IMR-90 (cell line): Measurements from ENCODE around the gene HARS1. TPM values are rescaled to one million over a fixed set of nuclear protein-coding genes. Genes with fewer than 3 reads are reported as not detected.
A peak's percentile ranks its signal among the peaks of the same experiment; 100 is the strongest.

Experiments used
- ATAC-seq: fragments of 200-7000 bp; cut with Tn5 transposase; 2 replicates; pipeline ENCODE4 v1.9.1; 2020; ENCODE audit warnings: low read depth, mild to moderate bottlenecking, moderate library complexity
- BruUV-seq: library from RNA; stranded (reverse); fragments of 400-500 nt; replicated peaks from 2 replicates; lab custom pipeline; 2021; lab: Mats Ljungman, UMichigan
- CTCF ChIA-PET: fragments of 300-600 bp; formaldehyde crosslinking; extraction: SDS; loops from one replicate; lab custom pipeline; 2021; ENCODE audit warnings: antibody characterized with exemption; lab: Yijun Ruan, JAX
- POLR2A ChIA-PET: fragments of 300-600 bp; sonication (Branson Sonifier 250); formaldehyde crosslinking; loops from one replicate; lab custom pipeline; 2022; ENCODE audit warnings: antibody characterized with exemption; ENCODE audit not compliant: unreplicated experiment; lab: Charles Lee
- DNase-seq: peaks from one replicate; pipeline ENCODE4 v3.0.0; 2013
- H2AFZ ChIP-seq: replicated peaks from 2 replicates; pipeline ENCODE3; 2013; ENCODE audit warnings: low read length, mild to moderate bottlenecking; ENCODE audit not compliant: poor library complexity
- H2AK5ac ChIP-seq: 2 replicates; pipeline ENCODE4 v1.6.1; 2013; ENCODE audit warnings: low read depth, low read length, inconsistent platforms
- H2AK9ac ChIP-seq: replicated peaks from 2 replicates; pipeline ENCODE3; 2013; ENCODE audit warnings: mild to moderate bottlenecking, low read depth, low read length, moderate library complexity; ENCODE audit not compliant: poor library complexity
- H2BK120ac ChIP-seq: 2 replicates; pipeline ENCODE4 v1.6.1; 2013; ENCODE audit warnings: low read depth, low read length, inconsistent platforms
- H2BK15ac ChIP-seq: 3 replicates; pipeline ENCODE4 v1.6.1; 2013; ENCODE audit warnings: low read depth, low read length, inconsistent platforms
- H2BK20ac ChIP-seq: 2 replicates; pipeline ENCODE4 v1.6.1; 2013; ENCODE audit warnings: low read depth, mild to moderate bottlenecking, inconsistent platforms, low read length, moderate library complexity
- H2BK5ac ChIP-seq: 2 replicates; pipeline ENCODE4 v1.6.1; 2013; ENCODE audit warnings: mild to moderate bottlenecking, low read depth, low read length, inconsistent platforms; ENCODE audit not compliant: poor library complexity, severe bottlenecking
- H3K14ac ChIP-seq: replicated peaks from 2 replicates; pipeline ENCODE4 v1.6.1; 2013; ENCODE audit warnings: low read depth, low read length, inconsistent platforms
- H3K18ac ChIP-seq: 2 replicates; pipeline ENCODE4 v1.6.1; 2013; ENCODE audit warnings: low read depth, low read length, control low read depth
- H3K23ac ChIP-seq: 2 replicates; pipeline ENCODE4 v1.6.1; 2013; ENCODE audit warnings: low read depth, low read length, inconsistent platforms
- H3K27ac ChIP-seq: 2 replicates; pipeline ENCODE4 v1.5.1; 2013; ENCODE audit warnings: mild to moderate bottlenecking, control low read depth, low read length; ENCODE audit not compliant: insufficient read depth
- H3K27me3 ChIP-seq: 2 replicates; pipeline ENCODE4 v1.6.1; 2013; ENCODE audit warnings: low read length; ENCODE audit not compliant: control insufficient read depth, insufficient read depth
- H3K36me3 ChIP-seq: 2 replicates; pipeline ENCODE4 v1.6.1; 2013; ENCODE audit warnings: low read length, mixed read lengths; ENCODE audit not compliant: control insufficient read depth, insufficient read depth
- H3K4ac ChIP-seq: 2 replicates; pipeline ENCODE4 v1.6.1; 2013; ENCODE audit warnings: low read depth, low read length, inconsistent platforms
- H3K4me1 ChIP-seq: 2 replicates; pipeline ENCODE4 v1.6.1; 2013; ENCODE audit warnings: low read length, mixed read lengths; ENCODE audit not compliant: control insufficient read depth, insufficient read depth
- H3K4me2 ChIP-seq: 2 replicates; pipeline ENCODE4 v1.6.1; 2013; ENCODE audit warnings: low read depth, mild to moderate bottlenecking, control low read depth, low read length, moderate library complexity
- H3K4me3 ChIP-seq: 2 replicates; pipeline ENCODE4 v1.5.1; 2013; ENCODE audit warnings: low read depth, mild to moderate bottlenecking, control low read depth, low read length, moderate library complexity; ENCODE audit not compliant: insufficient read depth
- H3K56ac ChIP-seq: 2 replicates; pipeline ENCODE4 v1.6.1; 2013; ENCODE audit warnings: low read length, inconsistent platforms; ENCODE audit not compliant: insufficient read depth; ENCODE audit errors: extremely low read depth
- H3K79me1 ChIP-seq, 2 experiments: 2 replicates each; pipeline ENCODE4 v1.6.1; 2013; ENCODE audit warnings: low read length in 2 of 2, inconsistent platforms in 1 of 2, low read depth in 1 of 2
- H3K9ac ChIP-seq: 2 replicates; pipeline ENCODE4 v1.6.1; 2013; ENCODE audit warnings: low read depth, low read length, control low read depth
- H3K9me1 ChIP-seq: 2 replicates; pipeline ENCODE4 v1.6.1; 2013; ENCODE audit warnings: low read length, inconsistent platforms; ENCODE audit not compliant: insufficient read depth
- H3K9me3 ChIP-seq: 2 replicates; pipeline ENCODE4 v1.6.1; 2013; ENCODE audit warnings: low read length; ENCODE audit not compliant: control insufficient read depth, insufficient read depth
- H4K20me1 ChIP-seq: 2 replicates; pipeline ENCODE4 v1.6.1; 2013; ENCODE audit warnings: low read length, inconsistent platforms; ENCODE audit not compliant: insufficient read depth
- H4K5ac ChIP-seq: 2 replicates; pipeline ENCODE4 v1.6.1; 2013; ENCODE audit warnings: mild to moderate bottlenecking, low read depth, low read length, control low read depth
- H4K8ac ChIP-seq, 2 experiments: 2 replicates each; pipeline ENCODE4 v1.6.1; 2013; ENCODE audit warnings: low read depth in 2 of 2, low read length in 2 of 2, control low read depth in 1 of 2, inconsistent platforms in 1 of 2
- H4K91ac ChIP-seq: 2 replicates; pipeline ENCODE4 v1.6.1; 2013; ENCODE audit warnings: low read depth, low read length, inconsistent platforms; ENCODE audit not compliant: insufficient read depth
- BHLHE40 ChIP-seq: fragments of 150-350 bp; IDR thresholded peaks from 2 replicates; pipeline ENCODE4 v1.6.1; 2016; ENCODE audit warnings: mild to moderate bottlenecking, low read depth, low read length
- CEBPB ChIP-seq: IDR thresholded peaks from 2 replicates; pipeline ENCODE4 v1.6.1; 2012; ENCODE audit warnings: low read depth, low read length, improper control_type of control experiment
- CHD1 ChIP-seq: IDR thresholded peaks from 2 replicates; pipeline ENCODE4 v1.6.1; 2012; ENCODE audit warnings: low read depth, low read length, improper control_type of control experiment
- ELK1 ChIP-seq: fragments of 150-350 bp; IDR thresholded peaks from 2 replicates; pipeline ENCODE4 v1.6.1; 2016; ENCODE audit warnings: low read depth, mild to moderate bottlenecking, low read length, moderate library complexity, borderline replicate concordance
- FOS ChIP-seq: fragments of 150-350 bp; IDR thresholded peaks from 2 replicates; pipeline ENCODE4 v1.6.1; 2016; ENCODE audit warnings: low read depth, low read length
- MAFK ChIP-seq: IDR thresholded peaks from 2 replicates; pipeline ENCODE4 v1.6.1; 2012; ENCODE audit warnings: low read depth, low read length, improper control_type of control experiment
- MAZ ChIP-seq: IDR thresholded peaks from 2 replicates; pipeline ENCODE4 v1.6.1; 2012; ENCODE audit warnings: low read depth, mild to moderate bottlenecking, low read length, improper control_type of control experiment, moderate library complexity, borderline replicate concordance
- MXI1 ChIP-seq: IDR thresholded peaks from 2 replicates; pipeline ENCODE4 v1.6.1; 2012; ENCODE audit warnings: low read depth, mild to moderate bottlenecking, low read length, moderate library complexity, borderline replicate concordance
- NFE2L2 ChIP-seq: fragments of 150-350 bp; IDR thresholded peaks from 2 replicates; pipeline ENCODE4 v1.6.1; 2016; ENCODE audit warnings: low read depth, mild to moderate bottlenecking, low read length
- POLR2A ChIP-seq: IDR thresholded peaks from 2 replicates; pipeline ENCODE4 v1.6.1; 2012; ENCODE audit warnings: mild to moderate bottlenecking, low read depth, low read length
- RAD21 ChIP-seq: IDR thresholded peaks from 2 replicates; pipeline ENCODE4 v1.6.1; 2012; ENCODE audit warnings: low read length, improper control_type of control experiment
- RCOR1 ChIP-seq: IDR thresholded peaks from 2 replicates; pipeline ENCODE4 v1.6.1; 2012; ENCODE audit warnings: mild to moderate bottlenecking, low read length, improper control_type of control experiment; ENCODE audit not compliant: insufficient replicate concordance
- RFX5 ChIP-seq: IDR thresholded peaks from 2 replicates; pipeline ENCODE4 v1.8.0; 2012; ENCODE audit warnings: low read depth, mild to moderate bottlenecking, low read length, moderate library complexity
- SMC3 ChIP-seq: fragments of 150-350 bp; IDR thresholded peaks from 2 replicates; pipeline ENCODE4 v1.6.1; 2016; ENCODE audit warnings: low read depth, mild to moderate bottlenecking, antibody characterized with exemption, low read length, moderate library complexity
- USF2 ChIP-seq: fragments of 150-350 bp; IDR thresholded peaks from 2 replicates; pipeline ENCODE4 v1.6.1; 2017; ENCODE audit warnings: mild to moderate bottlenecking, antibody characterized with exemption, low read length, low read depth
- WGBS, 2 experiments: methylation state at CpG; one replicate each; pipeline versions ENCODE4 v1.1.5 to v1.1.7; 2013; ENCODE audit warnings: missing lambda C conversion rate in 2 of 2; ENCODE audit not compliant: insufficient read length in 1 of 2; ENCODE audit errors: extremely low coverage in 2 of 2; 5-methylcytosine and 5-hydroxymethylcytosine counted together
- dilution Hi-C: fragments of 300-500 bp; cut with HindIII; formaldehyde crosslinking; loops from one replicate; pipeline ENCODE4 v1.14.3; 2018; ENCODE audit warnings: low sequenced_read_pairs; ENCODE audit not compliant: unreplicated experiment
- in situ Hi-C: fragments of 300-500 bp; cut with MboI; formaldehyde crosslinking; loops from 3 replicates; pipeline ENCODE4 v1.14.3; 2019; ENCODE audit warnings: low sequenced_read_pairs, inconsistent platforms, mixed read lengths
- intact Hi-C: fragments of 100-400 bp; cut with micrococcal nuclease; formaldehyde crosslinking; loops from 2 replicates; pipeline ENCODE4 v1.10.0; 2022
- polyA plus RNA-seq, 3 experiments: library from polyadenylated mRNA; depleted of rRNA; stranded (reverse); fragments of >200 nt; gene quantifications; 2 replicates each; pipeline ENCODE4 v1.2.3, GENCODE V29; 2012; ENCODE audit warnings: low replicate concordance in 1 of 3
- total RNA-seq: library from RNA; depleted of rRNA; stranded (reverse); fragments of >200 nt; gene quantifications from 2 replicates; pipeline ENCODE4 v1.2.3, GENCODE V29; 2012
- TF ChIP-seq, protein P1 (sequence below): conservative IDR thresholded peaks from 2 replicates; pipeline ENCODE4 v1.5.1; 2012; ENCODE audit warnings: mild to moderate bottlenecking, low read depth, low read length, improper control_type of control experiment

The HARS1 gene
- total and polyA plus RNA-seq, 2 of the 4 experiments (the other 2 are of a cell fraction), result 97.6 to 141 TPM

GRCh38 chr5:140674629-140675028 is 16.5 kb downstream of the HARS1 start:
- Histone ChIP-seq H3K27ac (no peak overlapping the region), H2BK120ac (no peak overlapping the region), H3K79me1 (peaks cover 0 to 11% of the 10 kb centered on the region in 2 experiments; a peak in 1 of 4 replicates), H3K9me1 (peaks cover 1% of the 10 kb centered on the region; the same call in 1 of the 2 replicates), H3K4me2 (no peak overlapping the region), H3K14ac (no peak overlapping the region), H2BK5ac (no peak overlapping the region), H2AK5ac (no peak overlapping the region), H2BK15ac (no peak overlapping the region), H3K23ac (no peak overlapping the region), H2BK20ac (no peak overlapping the region), H4K91ac (no peak overlapping the region), H4K8ac (no peak overlapping the region), H2AFZ (no peak overlapping the region), H3K4me1 (no peaks in the 10 kb centered on the region; the same call in 1 of the 2 replicates), H4K20me1 (no peaks in the 10 kb centered on the region; the same call in 1 of the 2 replicates), H3K56ac (no peak overlapping the region), H2AK9ac (peak overlapping the region; percentile 37), H3K18ac (no peak overlapping the region), H3K36me3 (peaks cover 58% of the 10 kb centered on the region), H3K27me3 (no peaks in the 10 kb centered on the region), H4K5ac (no peak overlapping the region), H3K4me3 (no peak overlapping the region), H3K4ac (no peak overlapping the region), H3K9ac (no peak overlapping the region), H3K9me3 (no peaks in the 10 kb centered on the region)
- ATAC-seq (no peak), DNase-seq (no peak)
- dilution Hi-C loops, result no loop called here
- intact Hi-C loops, result no loop called here
- POLR2A ChIA-PET, result no interaction called here
- CTCF ChIA-PET, result interaction anchor here (0.6 kb wide), 1 partner anchor 22 kb away, joined by 4 read pairs; no protein-coding TSS in a partner anchor
- in situ Hi-C loops, result loop anchor here (25.0 kb wide), 1 partner anchor 913 kb away; no protein-coding TSS in a partner anchor
- 100% methylated on average over 2 of the region's 4 CpGs; no CpG with 5 or more reads in 1 of the 2 experiments for WGBS, 2 experiments
- no TSS peak for BruUV-seq
- TF ChIP-seq CEBPB (no peak), RCOR1 (no peak), MXI1 (no peak), POLR2A (no peak), NFE2L2 (no peak), USF2 (no peak), MAZ (no peak), FOS (no peak), RFX5 (no peak), RAD21 (no peak), BHLHE40 (no peak), CHD1 (no peak), SMC3 (no peak), MAFK (no peak), ELK1 (no peak)
- TF ChIP-seq, protein P1, sequence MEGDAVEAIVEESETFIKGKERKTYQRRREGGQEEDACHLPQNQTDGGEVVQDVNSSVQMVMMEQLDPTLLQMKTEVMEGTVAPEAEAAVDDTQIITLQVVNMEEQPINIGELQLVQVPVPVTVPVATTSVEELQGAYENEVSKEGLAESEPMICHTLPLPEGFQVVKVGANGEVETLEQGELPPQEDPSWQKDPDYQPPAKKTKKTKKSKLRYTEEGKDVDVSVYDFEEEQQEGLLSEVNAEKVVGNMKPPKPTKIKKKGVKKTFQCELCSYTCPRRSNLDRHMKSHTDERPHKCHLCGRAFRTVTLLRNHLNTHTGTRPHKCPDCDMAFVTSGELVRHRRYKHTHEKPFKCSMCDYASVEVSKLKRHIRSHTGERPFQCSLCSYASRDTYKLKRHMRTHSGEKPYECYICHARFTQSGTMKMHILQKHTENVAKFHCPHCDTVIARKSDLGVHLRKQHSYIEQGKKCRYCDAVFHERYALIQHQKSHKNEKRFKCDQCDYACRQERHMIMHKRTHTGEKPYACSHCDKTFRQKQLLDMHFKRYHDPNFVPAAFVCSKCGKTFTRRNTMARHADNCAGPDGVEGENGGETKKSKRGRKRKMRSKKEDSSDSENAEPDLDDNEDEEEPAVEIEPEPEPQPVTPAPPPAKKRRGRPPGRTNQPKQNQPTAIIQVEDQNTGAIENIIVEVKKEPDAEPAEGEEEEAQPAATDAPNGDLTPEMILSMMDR, result no peak
